ENCODE measurements around the gene PRM3. TPM values are rescaled to one million over a fixed set of nuclear protein-coding genes. Genes with fewer than 3 reads are reported as not detected.

PRM3 gene
- total RNA-seq, result not detected

- DNase-seq (ENCODE audit: low spot score), result no peak
- ATAC-seq (ENCODE audit: low FRiP score), result no peak
- no peak for TF ChIP-seq CTCF (IDR thresholded peaks at IDR 0.05)
Observed at GRCh38 chr16:11272921-11273720, at the start of gene PRM3. Gene PRM3, minus strand, starts transcription at chr16:11273629. Its CDS starts 34 bp downstream, at chr16:11273595.

GRCh38 chr16:11322823-11323222, 49.4 kb upstream of the PRM3 start:
- TF ChIP-seq CTCF (IDR thresholded peaks at IDR 0.05), result no peak
- ATAC-seq (ENCODE audit: low FRiP score) (no peak), DNase-seq (ENCODE audit: low spot score) (no peak)

- TF ChIP-seq CTCF (IDR thresholded peaks at IDR 0.05), result no peak
- ATAC-seq (ENCODE audit: low FRiP score) (no peak), DNase-seq (ENCODE audit: low spot score) (no peak)
Observed at GRCh38 chr16:11321662-11322061, 48.2 kb upstream of the PRM3 start.

GRCh38 chr16:11320170-11320569, 46.7 kb upstream of the PRM3 start:
- DNase-seq (ENCODE audit: low spot score), result no peak
- TF ChIP-seq CTCF (IDR thresholded peaks at IDR 0.05), result no peak
- no peak for ATAC-seq (ENCODE audit: low FRiP score)

- no peak for TF ChIP-seq CTCF (IDR thresholded peaks at IDR 0.05)
- DNase-seq (ENCODE audit: low spot score), result no peak
- ATAC-seq (ENCODE audit: low FRiP score), result no peak
Observed at GRCh38 chr16:11319529-11320146, 46.2 kb upstream of the PRM3 start.

- TF ChIP-seq CTCF (IDR thresholded peaks at IDR 0.05), result no peak
- DNase-seq (ENCODE audit: low spot score), result no peak
- ATAC-seq (ENCODE audit: low FRiP score), result no peak
Observed at GRCh38 chr16:11318817-11319216, 45.4 kb upstream of the PRM3 start.

All from omental fat pad (tissue), 4 donors.